HG03575 (cell line): ENCODE measurements around the gene UNC80.
"Not testable (repeated sequence)": the region's sequence is repeated elsewhere in the genome, so short reads cannot be mapped to it uniquely, and the experiment has no call there.

Experiments used
- ATAC-seq: cut with Tn5 transposase; IDR thresholded peaks from one replicate; pipeline ENCODE4 v1.9.1; 2021; ENCODE audit not compliant: unreplicated experiment, insufficient number of reproducible peaks, low FRiP score; ENCODE audit errors: extremely low read depth

Gene UNC80

DNA sequence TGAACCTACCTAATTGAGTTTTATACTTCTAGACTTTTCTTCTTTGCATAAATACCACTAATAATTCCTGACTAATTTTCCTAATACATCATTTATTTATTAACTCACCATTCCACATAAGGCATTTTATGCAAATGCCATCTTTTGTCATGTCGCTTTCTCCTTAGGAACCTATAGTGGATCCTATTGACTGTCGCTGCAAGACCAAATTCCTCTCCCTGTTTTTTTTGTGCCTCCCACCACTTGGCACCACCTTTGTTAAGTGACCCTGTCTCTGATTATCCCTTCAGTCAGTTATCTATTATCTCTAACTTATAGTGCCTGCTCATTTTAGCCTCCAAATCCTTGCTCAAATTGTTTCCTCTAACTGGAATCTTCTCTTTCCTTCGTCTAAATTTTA, 19.5 kb downstream of the UNC80 start:
- ATAC-seq, result no peak

GRCh38 chr2:209795425-209795824, 23.8 kb downstream of the UNC80 start:
- ATAC-seq, result not testable (repeated sequence)

DNA sequence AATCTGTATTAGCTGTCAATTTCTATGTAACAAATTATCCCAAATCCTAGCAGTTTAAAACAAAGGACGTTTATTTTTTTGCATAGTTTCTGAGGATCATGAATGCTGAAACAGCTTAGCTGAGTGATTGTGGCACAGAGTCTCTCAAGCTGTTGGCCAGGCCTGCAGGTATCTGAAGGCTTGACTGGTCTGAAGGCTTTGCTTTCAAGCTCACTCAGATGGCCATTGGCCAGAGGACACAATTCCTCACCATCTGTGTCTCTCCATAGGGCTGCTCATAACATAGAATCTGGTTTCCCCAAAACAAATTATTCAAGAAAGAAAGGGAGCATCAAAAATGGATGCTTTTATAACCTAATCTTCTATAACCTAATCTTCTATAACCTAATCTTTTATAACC, 33.7 kb downstream of the UNC80 start:
- ATAC-seq, result no peak

DNA sequence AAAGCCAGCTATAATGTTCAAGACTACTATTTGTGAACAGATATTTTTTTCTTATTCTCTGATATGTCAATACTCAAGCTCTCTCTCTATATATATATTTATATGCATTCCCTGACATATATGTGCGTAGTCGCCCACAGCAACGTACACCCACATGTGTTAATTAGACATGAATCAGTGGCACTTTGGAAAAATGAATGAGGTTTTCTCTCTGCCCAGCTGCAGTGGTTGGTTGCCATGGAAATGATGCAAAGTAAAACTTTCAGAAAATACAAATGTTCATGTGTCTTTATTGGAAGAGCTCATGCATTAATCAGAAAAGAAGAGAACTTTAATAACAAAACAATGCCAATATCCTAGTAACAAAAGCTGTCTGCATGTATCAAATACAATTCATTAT, 34.7 kb downstream of the UNC80 start:
- ATAC-seq, result no peak

- no peak for ATAC-seq
These were observed 36.9 kb downstream of the UNC80 start for GRCh38 chr2:209808521-209808920.

- no peak for ATAC-seq
These were observed 37.6 kb downstream of the UNC80 start for GRCh38 chr2:209809256-209809655.

DNA sequence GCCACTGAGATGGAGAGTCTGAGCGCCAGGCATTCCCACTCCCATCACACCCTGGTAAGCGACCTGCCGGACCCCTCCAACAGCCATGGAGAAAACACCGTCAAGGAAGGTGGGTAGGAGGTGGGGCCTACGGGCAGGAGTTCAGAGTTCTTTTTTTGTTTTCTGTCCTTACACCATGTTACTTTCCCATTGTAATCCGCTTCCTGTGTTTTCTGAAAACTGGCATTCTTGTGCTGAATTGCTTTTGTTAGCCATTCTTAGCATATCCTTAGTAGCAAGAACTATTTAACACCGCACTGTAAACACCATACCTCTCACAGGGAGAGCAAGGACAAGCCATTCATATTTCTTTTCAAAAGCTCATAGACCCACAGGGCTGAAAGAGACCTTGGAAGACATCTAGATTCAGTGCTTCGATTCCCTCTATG, 46.2 kb downstream of the UNC80 start:
- no peak for ATAC-seq

DNA sequence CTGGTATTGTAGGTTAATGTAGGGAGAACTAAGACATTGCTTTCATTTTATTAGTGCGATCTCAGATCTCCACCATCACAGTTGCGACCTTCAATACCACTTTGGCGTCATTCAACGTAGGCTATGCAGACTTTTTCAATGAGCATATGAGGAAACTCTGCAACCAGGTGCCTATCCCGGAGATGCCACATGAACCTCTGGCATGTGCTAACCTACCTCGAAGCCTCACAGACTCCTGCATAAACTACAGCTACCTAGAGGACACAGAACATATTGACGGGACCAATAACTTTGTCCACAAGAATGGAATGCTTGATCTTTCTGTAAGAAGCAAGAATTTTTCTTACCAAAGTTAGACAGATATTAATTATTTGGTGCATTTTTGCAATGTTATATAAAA, 47.3 kb downstream of the UNC80 start:
- ATAC-seq, result no peak

GRCh38 chr2:209821806-209822205, 50.2 kb downstream of the UNC80 start:
- ATAC-seq, result no peak

DNA sequence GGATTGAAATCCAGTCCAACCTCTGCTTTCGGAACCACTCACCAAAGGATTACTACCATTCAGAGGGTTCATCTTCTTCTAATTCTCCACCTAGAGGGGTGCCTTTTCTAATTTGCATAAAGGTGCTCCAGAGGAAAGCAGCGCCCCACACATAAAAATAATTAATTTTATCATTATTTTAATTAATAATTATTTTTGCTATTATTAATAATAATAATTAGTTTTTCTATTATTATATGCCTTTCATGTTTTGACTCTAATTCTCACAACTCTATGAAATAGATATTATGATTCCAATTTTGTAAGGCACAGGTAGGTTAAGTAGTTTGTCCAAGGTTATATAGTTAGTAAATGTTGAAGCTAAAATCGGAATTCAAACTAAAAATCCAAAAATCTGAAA, 51.9 kb downstream of the UNC80 start:
- no peak for ATAC-seq

DNA sequence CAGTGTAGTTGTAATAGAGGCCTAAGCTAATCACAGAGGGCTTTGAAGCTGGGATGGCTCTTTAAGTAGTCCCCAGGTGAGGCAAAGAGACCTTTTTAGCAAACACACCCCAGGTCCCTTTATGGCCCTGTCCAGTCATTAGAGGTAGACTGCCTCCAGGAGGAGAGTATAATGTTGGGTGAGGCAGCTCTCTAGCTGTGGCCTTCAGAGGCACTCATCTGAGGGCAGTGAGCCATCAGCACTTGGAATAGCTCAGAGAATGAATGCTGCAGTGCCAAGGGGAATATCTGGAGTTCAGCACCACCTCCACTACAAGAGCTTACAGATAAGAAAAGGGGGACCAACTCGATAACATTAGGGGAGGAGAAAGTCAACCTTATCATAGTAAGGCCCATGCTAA, 52.8 kb downstream of the UNC80 start:
- ATAC-seq, result no peak

- no peak for ATAC-seq
These were observed 59.3 kb downstream of the UNC80 start for GRCh38 chr2:209830722-209831465.

GRCh38 chr2:209834767-209835166, 63.1 kb downstream of the UNC80 start:
- ATAC-seq, result no peak

DNA sequence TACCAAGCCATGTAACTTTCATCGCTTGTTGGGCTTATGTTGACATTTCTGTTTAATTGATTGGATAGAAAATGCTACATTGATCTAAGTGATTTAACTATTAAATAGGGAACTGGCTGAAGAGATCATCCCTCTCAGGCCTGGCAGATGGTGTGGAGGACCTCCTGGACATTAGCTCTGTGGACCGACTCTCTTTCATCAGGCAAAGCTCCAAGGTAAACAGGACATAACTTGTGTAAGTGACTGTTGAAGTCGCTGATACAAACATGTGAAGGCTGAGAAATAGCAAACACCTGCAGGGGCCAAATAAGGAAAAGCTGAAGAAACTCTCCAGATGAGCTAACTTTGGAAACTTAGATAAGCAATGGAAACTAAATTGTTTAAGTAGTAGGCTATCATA, 68.8 kb downstream of the UNC80 start:
- ATAC-seq, result no peak

- no peak for ATAC-seq
These were observed 74.0 kb downstream of the UNC80 start for GRCh38 chr2:209845666-209846065.

DNA sequence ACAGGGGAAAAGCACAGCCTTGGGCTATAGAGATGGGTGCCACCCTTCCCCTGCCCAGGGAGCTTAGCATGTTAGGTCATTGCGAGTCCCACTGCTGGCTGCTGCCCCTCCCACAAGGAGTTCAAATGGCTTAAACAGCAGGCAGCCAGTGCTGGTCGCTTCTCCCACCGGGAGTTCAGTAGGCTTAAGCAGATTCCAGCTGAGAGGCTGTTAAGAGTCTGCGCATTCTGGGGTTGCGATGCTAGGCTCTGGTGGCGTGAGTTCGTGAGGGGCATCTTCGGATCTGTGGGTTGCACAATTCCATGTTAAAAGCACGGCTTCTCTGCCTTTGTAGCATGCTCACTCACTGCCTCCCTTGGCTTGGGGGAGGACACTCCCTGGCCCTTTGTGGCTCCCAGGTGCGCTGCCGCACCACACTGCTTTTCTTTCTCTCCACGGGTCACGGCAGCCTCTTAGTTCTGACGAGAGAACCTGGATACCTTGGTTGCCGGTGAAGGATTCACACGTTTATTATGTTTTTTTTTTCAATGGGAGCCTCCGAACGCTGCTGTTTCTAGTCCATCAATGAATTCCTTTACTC, 93.2 kb downstream of the UNC80 start:
- no peak for ATAC-seq

- ATAC-seq, result no peak
These were observed 96.8 kb downstream of the UNC80 start for GRCh38 chr2:209868271-209868994.

DNA sequence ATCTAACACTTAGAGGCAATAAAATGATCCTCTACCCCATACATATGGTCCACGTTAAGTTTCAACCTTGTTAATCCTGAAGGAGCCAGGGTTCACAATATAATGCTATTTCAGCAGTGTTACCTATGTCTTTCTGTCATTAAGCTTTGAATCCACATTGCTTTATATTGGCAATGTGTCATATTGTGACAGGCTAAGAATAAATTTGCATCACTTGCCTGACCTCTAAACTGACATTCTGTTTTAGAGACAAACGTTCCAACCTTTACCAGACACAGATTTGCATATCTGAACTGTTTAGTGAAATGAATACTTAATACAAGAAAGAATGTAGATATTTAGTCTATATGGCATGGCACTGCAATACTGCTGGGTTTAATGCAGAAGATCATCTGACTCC, 98.4 kb downstream of the UNC80 start:
- no peak for ATAC-seq

GRCh38 chr2:209872675-209873074, 101.0 kb downstream of the UNC80 start:
- no peak for ATAC-seq

DNA sequence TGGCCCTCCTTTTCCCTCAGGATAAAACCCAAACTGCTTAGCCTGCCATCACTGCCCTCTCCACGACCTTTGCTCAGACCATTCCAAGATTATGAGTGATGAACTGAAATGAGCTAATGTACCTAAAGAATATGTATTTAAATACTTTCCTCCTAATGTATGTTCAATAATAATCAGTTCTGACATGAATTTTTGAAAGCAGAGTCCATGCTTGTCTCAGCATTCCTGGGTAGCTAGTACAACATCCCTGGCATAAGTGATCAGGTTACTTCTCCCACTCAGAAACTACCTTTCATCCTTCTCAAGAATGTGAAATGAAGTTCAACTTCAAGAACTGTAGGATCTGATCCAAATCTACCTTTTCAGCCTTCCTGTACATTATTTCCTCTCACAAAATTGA, 103.6 kb downstream of the UNC80 start:
- ATAC-seq, result no peak
